MCF 10A (cell line): ENCODE data around the gene ZFP42. TPM values are rescaled to one million over a fixed set of nuclear protein-coding genes. Genes with fewer than 3 reads are reported as not detected.
A peak's percentile ranks its signal among the peaks of the same experiment; 100 is the strongest.
"Not testable (repeated sequence)": the region's sequence is repeated elsewhere in the genome, so short reads cannot be mapped to it uniquely, and the experiment has no call there.

Source experiments
- BruUV-seq: library from RNA; stranded (reverse); fragments of 400-500 nt; replicated peaks from 2 replicates; lab custom pipeline; 2021; lab: Mats Ljungman, UMichigan
- CTCF ChIA-PET: fragments of 300-600 bp; sonication (Branson Sonifier 250); formaldehyde crosslinking; extraction: SDS; loops from one replicate; lab custom pipeline; 2021; ENCODE audit warnings: antibody characterized with exemption, inconsistent platforms; lab: Yijun Ruan, JAX
- POLR2A ChIA-PET: fragments of 300-600, 350-650 bp; sonication (Branson Sonifier 250); formaldehyde crosslinking; extraction: SDS; loops from one replicate; lab custom pipeline; 2020; ENCODE audit warnings: antibody characterized with exemption, inconsistent platforms; lab: Yijun Ruan, JAX
- DNase-seq: peaks from one replicate; pipeline ENCODE4 v3.0.0-alpha.2; 2018; ENCODE audit not compliant: unreplicated experiment
- H3K27ac Mint-ChIP-seq: one replicate; pipeline ENCODE4 v1.8.0; 2022; ENCODE audit warnings: mild to moderate bottlenecking, low read depth, mixed read lengths; ENCODE audit not compliant: unreplicated experiment
- H3K27me3 Mint-ChIP-seq: one replicate; pipeline ENCODE4 v1.8.0; 2022; ENCODE audit warnings: mixed read lengths; ENCODE audit not compliant: insufficient read depth, unreplicated experiment
- H3K36me3 Mint-ChIP-seq: one replicate; pipeline ENCODE4 v1.8.0; 2022; ENCODE audit warnings: mild to moderate bottlenecking, moderate library complexity, mixed read lengths; ENCODE audit not compliant: insufficient read depth, unreplicated experiment
- H3K4me1 Mint-ChIP-seq: one replicate; pipeline ENCODE4 v1.8.0; 2022; ENCODE audit warnings: mixed read lengths; ENCODE audit not compliant: insufficient read depth, unreplicated experiment
- H3K4me3 Mint-ChIP-seq: one replicate; pipeline ENCODE4 v1.8.0; 2022; ENCODE audit warnings: mild to moderate bottlenecking, moderate library complexity, mixed read lengths; ENCODE audit not compliant: unreplicated experiment
- H3K9me3 Mint-ChIP-seq: one replicate; pipeline ENCODE4 v1.8.0; 2022; ENCODE audit warnings: mixed read lengths; ENCODE audit not compliant: unreplicated experiment
- CTCF ChIP-seq: fragments of 200-600 bp; IDR thresholded peaks from one replicate; pipeline ENCODE4 v1.8.0; 2022; ENCODE audit warnings: antibody characterized with exemption, mild to moderate bottlenecking; ENCODE audit not compliant: unreplicated experiment
- intact Hi-C: fragments of 100-400 bp; cut with micrococcal nuclease; formaldehyde crosslinking; loops from 2 replicates; pipeline ENCODE4 v1.14.1; 2022
- total RNA-seq: library from RNA; stranded (reverse); gene quantifications from 2 replicates; pipeline ENCODE4 v1.2.3, GENCODE V29; 2022

Gene ZFP42
- total RNA-seq, 1 experiment from 2014 or later, result not detected

- CTCF ChIA-PET, result interaction anchor here (0.7 to 1.5 kb wide), 3 partner anchors 9 to 263 kb away, joined by 4 to 8 read pairs (median 4); no protein-coding TSS in a partner anchor
- BruUV-seq, result no TSS peak
- POLR2A ChIA-PET, result interaction anchor here (0.7 kb wide), 1 partner anchor 57 kb away, joined by 4 read pairs; no protein-coding TSS in a partner anchor
- Mint-ChIP-seq H3K4me3 (no peak overlapping the region), H3K4me1 (no peaks in the 10 kb centered on the region), H3K36me3 (no peaks in the 10 kb centered on the region), H3K9me3 (peaks cover 8% of the 10 kb centered on the region), H3K27ac (peak overlapping the region; percentile 63), H3K27me3 (no peaks in the 10 kb centered on the region)
- intact Hi-C loops, result loop anchor here (2.0 kb wide), 1 partner anchor 379 kb away; no protein-coding TSS in a partner anchor
- DNase-seq, result peak; percentile 61
- peak; percentile 32 for TF ChIP-seq CTCF
These were observed 1.7 kb upstream of the ZFP42 start for GRCh38 chr4:187993827-187994226.

DNA sequence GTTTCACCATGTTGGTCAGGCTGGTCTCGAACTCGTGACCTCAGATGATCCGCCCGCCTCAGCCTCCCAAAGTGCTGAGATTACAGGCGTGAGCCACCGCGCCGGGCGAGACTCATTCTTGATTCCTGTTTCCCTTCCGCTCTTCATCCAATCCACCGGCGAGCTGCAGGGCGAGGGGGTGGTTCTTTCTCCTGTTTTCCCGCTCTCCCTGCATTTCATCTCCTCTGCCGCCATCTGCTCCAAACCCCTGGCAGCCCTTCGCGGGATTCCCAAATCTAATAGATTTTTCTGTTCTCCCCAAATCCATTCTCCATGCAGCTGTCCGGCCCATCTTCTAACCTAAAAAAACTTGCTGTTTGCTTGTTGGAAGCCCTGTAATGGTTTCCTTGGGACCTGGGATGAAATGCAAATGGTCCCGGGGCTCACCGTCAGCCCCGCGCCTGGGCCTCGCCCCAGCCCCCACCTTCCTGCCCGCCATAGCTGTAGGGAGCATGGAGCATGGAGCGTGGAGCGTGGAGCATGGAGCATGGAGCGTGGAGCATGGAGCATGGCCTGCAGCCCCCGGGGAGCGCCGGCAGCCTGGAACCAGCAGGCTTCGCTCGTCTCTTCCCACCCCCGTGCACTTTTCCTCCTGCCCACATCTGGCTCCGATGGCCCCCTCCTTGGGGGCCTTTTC, 1.1 kb downstream of the ZFP42 start:
- POLR2A ChIA-PET, result no interaction called here
- no peaks in the 10 kb centered on the region for H3K27me3 Mint-ChIP-seq
- BruUV-seq, result no TSS peak
- H3K36me3 Mint-ChIP-seq, result no peaks in the 10 kb centered on the region
- H3K4me3 Mint-ChIP-seq, result no peak overlapping the region
- TF ChIP-seq CTCF, result no peak
- peaks cover 8% of the 10 kb centered on the region for H3K9me3 Mint-ChIP-seq
- no peak for DNase-seq
- H3K27ac Mint-ChIP-seq, result no peak overlapping the region
- intact Hi-C loops, result no loop called here
- CTCF ChIA-PET, result no interaction called here
- H3K4me1 Mint-ChIP-seq, result peaks cover 6% of the 10 kb centered on the region

DNA sequence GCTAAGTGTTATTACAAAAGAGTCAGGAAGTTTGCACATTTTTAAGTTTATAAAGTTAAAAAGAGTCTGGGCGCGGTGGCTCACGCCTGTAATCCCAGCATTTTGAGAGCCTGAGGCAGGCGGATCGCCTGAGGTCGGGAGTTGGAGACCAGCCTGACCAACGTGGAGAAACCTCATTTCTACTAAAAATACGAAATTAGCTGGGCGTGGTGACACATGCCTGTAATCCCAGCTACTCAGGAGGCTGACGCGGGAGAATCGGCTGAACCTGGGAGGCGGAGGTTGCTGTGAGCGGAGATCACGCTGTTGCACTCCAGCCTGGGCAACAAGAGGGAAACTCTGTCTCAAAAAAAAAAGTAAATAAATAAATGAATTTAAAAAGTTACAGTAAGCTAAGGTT, 2.4 kb downstream of the ZFP42 start:
- BruUV-seq, H3K27ac Mint-ChIP-seq, intact Hi-C loops, H3K9me3 Mint-ChIP-seq, H3K36me3 Mint-ChIP-seq, DNase-seq, H3K4me3 Mint-ChIP-seq, POLR2A ChIA-PET, H3K27me3 Mint-ChIP-seq: not testable (repeated sequence)
- CTCF ChIA-PET, result interaction anchor here (0.5 kb wide), 1 partner anchor 109 kb away, joined by 3 read pairs; no protein-coding TSS in a partner anchor
- H3K4me1 Mint-ChIP-seq, result peaks cover 15% of the 10 kb centered on the region

- DNase-seq, result no peak
- Mint-ChIP-seq H3K4me3 (no peak overlapping the region), H3K9me3 (peaks cover 3% of the 10 kb centered on the region), H3K4me1 (peaks cover 15% of the 10 kb centered on the region), H3K27me3 (no peaks in the 10 kb centered on the region), H3K27ac (no peak overlapping the region), H3K36me3 (no peaks in the 10 kb centered on the region)
- no TSS peak for BruUV-seq
- ChIA-PET POLR2A (no interaction called here), CTCF (interaction anchor here (1.0 kb wide), 1 partner anchor 146 kb away, joined by 3 read pairs; no protein-coding TSS in a partner anchor)
- no peak for TF ChIP-seq CTCF
- intact Hi-C loops, result no loop called here
These were observed 3.9 kb downstream of the ZFP42 start for GRCh38 chr4:187999406-187999932.
